ENCODE data around the gene RNASE4. TPM values are rescaled to one million over a fixed set of nuclear protein-coding genes. Genes with fewer than 3 reads are reported as not detected.

The RNASE4 gene
- total RNA-seq, 1 experiment from 2014 or later: 2.4 TPM

- H3K4me3 Mint-ChIP-seq (ENCODE audit: unreplicated experiment): no peak overlapping the region
- peaks cover 11% of the 10 kb centered on the region for H3K36me3 Mint-ChIP-seq (ENCODE audit: insufficient read depth, unreplicated experiment)
- no peaks in the 10 kb centered on the region for H3K9me3 Mint-ChIP-seq (ENCODE audit: unreplicated experiment)
- no peak for TF ChIP-seq CTCF (IDR thresholded peaks at IDR 0.05; ENCODE audit: unreplicated experiment)
- peak; percentile 92 for DNase-seq (ENCODE audit: unreplicated experiment)
- ChIA-PET POLR2A (interaction anchor here (0.6 to 7.3 kb wide), 39 partner anchors 8 to 585 kb away, joined by 3 to 182 read pairs (median 4); partner anchors contain the start of genes APEX1, OSGEP, PARP2 and PIP4P1), CTCF (interaction anchor here (0.7 to 10.2 kb wide), 20 partner anchors 8 to 735 kb away, joined by 3 to 89 read pairs (median 4); partner anchors contain the start of genes PARP2 and PIP4P1)
- peaks cover 27% of the 10 kb centered on the region for H3K4me1 Mint-ChIP-seq (ENCODE audit: insufficient read depth, unreplicated experiment)
- H3K27me3 Mint-ChIP-seq (ENCODE audit: insufficient read depth, unreplicated experiment): no peaks in the 10 kb centered on the region
- BruUV-seq (replicated peaks): no TSS peak
- no peak overlapping the region for H3K27ac Mint-ChIP-seq (ENCODE audit: low read depth, unreplicated experiment)
- intact Hi-C loops (cut with micrococcal nuclease): loop anchor here (1.0 to 5.0 kb wide), 5 partner anchors 69 to 420 kb away; partner anchors contain the start of genes APEX1, OSGEP, PARP2 and TMEM253
These were observed 1.8 kb upstream of the RNASE4 start for GRCh38 chr14:20682435-20683124.

- BruUV-seq (replicated peaks): no TSS peak
- intact Hi-C loops (cut with micrococcal nuclease): loop anchor here (1.0 to 5.0 kb wide), 5 partner anchors 70 to 419 kb away; partner anchors contain the start of genes APEX1, OSGEP, PARP2 and TMEM253
- DNase-seq (ENCODE audit: unreplicated experiment): peak; percentile 85
- Mint-ChIP-seq H3K4me3 (ENCODE audit: unreplicated experiment) (no peak overlapping the region), H3K4me1 (ENCODE audit: insufficient read depth, unreplicated experiment) (peaks cover 27% of the 10 kb centered on the region), H3K36me3 (ENCODE audit: insufficient read depth, unreplicated experiment) (peaks cover 11% of the 10 kb centered on the region), H3K27ac (ENCODE audit: low read depth, unreplicated experiment) (no peak overlapping the region), H3K9me3 (ENCODE audit: unreplicated experiment) (no peaks in the 10 kb centered on the region), H3K27me3 (ENCODE audit: insufficient read depth, unreplicated experiment) (no peaks in the 10 kb centered on the region)
- TF ChIP-seq CTCF (IDR thresholded peaks at IDR 0.05; ENCODE audit: unreplicated experiment): no peak
- ChIA-PET CTCF (interaction anchor here (0.6 to 10.2 kb wide), 11 partner anchors 10 to 420 kb away, joined by 3 to 89 read pairs (median 4); partner anchors contain the start of gene PIP4P1), POLR2A (interaction anchor here (0.7 to 7.3 kb wide), 21 partner anchors 9 to 377 kb away, joined by 3 to 182 read pairs (median 13); partner anchors contain the start of genes APEX1, OSGEP, PARP2 and PIP4P1)
These were observed 1.1 kb upstream of the RNASE4 start for GRCh38 chr14:20683125-20683890.

- Mint-ChIP-seq H3K4me1 (ENCODE audit: insufficient read depth, unreplicated experiment) (peaks cover 27% of the 10 kb centered on the region), H3K9me3 (ENCODE audit: unreplicated experiment) (no peaks in the 10 kb centered on the region), H3K27me3 (ENCODE audit: insufficient read depth, unreplicated experiment) (no peaks in the 10 kb centered on the region), H3K27ac (ENCODE audit: low read depth, unreplicated experiment) (no peak overlapping the region), H3K36me3 (ENCODE audit: insufficient read depth, unreplicated experiment) (peaks cover 11% of the 10 kb centered on the region), H3K4me3 (ENCODE audit: unreplicated experiment) (no peak overlapping the region)
- no peak for TF ChIP-seq CTCF (IDR thresholded peaks at IDR 0.05; ENCODE audit: unreplicated experiment)
- intact Hi-C loops (cut with micrococcal nuclease): loop anchor here (5.0 kb wide), 1 partner anchor 417 kb away; the partner anchor contains the start of gene TMEM253
- ChIA-PET CTCF (interaction anchor here (0.6 to 10.2 kb wide), 13 partner anchors 8 to 420 kb away, joined by 3 to 89 read pairs (median 4); no protein-coding TSS in a partner anchor), POLR2A (interaction anchor here (1.0 to 7.3 kb wide), 17 partner anchors 32 to 420 kb away, joined by 3 to 182 read pairs (median 13); partner anchors contain the start of genes APEX1, OSGEP, PARP2 and PIP4P1)
- TSS peak; percentile 19 for BruUV-seq (replicated peaks)
- peak; percentile 72 for DNase-seq (ENCODE audit: unreplicated experiment)
These were observed 499 bp downstream of the RNASE4 start for GRCh38 chr14:20684662-20685456.
